HG02884 (cell line): ENCODE measurements around the gene UBXN6.

Source experiments
- ATAC-seq: cut with Tn5 transposase; IDR thresholded peaks from one replicate; pipeline ENCODE4 v1.9.1; 2021; ENCODE audit warnings: mild to moderate bottlenecking, moderate library complexity; ENCODE audit not compliant: unreplicated experiment

The UBXN6 gene

GRCh38 chr19:4493929-4494690 is 36.5 kb upstream of the UBXN6 start:
- no peak for ATAC-seq

DNA sequence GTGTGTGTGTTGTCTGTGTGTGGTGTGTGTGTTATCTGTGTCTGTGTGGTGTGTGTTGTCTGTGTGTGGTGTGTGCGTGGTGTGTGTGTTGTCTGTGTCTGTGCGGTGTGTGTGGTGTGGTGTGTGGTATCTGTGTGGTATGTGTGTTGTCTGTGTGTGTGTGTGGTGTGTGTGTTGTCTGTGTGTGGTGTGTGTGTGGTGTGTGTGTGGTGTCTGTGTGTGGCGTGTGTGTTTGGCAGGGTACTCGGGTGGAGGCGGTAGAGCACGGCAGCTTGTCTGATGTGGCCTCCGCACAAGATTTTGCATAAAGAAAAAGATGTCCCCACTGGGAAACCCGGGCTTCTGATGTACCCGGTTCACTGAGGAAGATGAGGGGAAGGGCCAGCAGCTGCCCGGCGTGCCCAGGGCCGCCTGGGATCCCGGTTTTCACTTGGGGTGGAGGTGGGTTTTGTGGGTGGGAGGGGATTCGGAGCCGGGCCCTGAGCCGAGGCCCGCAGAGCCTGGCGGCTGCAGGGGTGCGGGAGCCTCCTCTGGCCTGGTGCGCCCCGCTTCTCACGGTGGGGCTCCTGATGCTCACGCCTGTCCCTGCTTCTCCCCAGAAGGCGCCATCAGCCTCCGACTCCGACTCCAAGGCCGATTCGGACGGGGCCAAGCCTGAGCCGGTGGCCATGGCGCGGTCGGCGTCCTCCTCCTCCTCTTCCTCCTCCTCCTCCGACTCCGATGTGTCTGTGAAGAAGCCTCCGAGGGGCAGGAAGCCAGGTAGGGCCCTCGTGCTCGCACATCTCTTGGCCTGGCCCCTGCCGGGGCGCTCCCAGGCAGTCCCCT is 35.7 kb upstream of the UBXN6 start:
- no peak for ATAC-seq

- no peak for ATAC-seq
Observed at GRCh38 chr19:4492337-4493103, 34.9 kb upstream of the UBXN6 start.

- ATAC-seq, result no peak
Observed at GRCh38 chr19:4491446-4491845, 33.9 kb upstream of the UBXN6 start.

GRCh38 chr19:4488496-4488895 is 30.9 kb upstream of the UBXN6 start:
- no peak for ATAC-seq

- no peak for ATAC-seq
Observed at GRCh38 chr19:4487572-4487971, 30.0 kb upstream of the UBXN6 start.

DNA sequence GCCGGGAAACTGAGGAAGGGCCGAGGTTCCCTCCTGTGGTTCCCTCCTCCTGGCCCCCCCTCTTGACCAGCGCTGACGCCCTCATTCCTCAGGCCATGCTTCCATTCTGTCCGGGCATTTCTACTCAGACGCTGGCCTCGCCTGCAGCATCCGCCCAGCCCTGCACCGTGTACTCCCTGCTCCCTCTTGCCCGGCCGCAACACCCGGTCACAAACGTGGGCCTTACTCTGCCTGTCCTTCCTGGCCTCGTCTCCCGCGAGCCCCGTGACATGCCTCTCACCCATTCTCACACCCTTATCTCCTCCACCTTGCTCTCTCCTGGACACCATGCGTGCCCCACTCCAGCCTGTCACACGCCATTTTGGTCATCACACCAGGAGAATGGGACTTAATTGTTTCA is 25.8 kb upstream of the UBXN6 start:
- ATAC-seq, result no peak

GRCh38 chr19:4482721-4483364 is 25.2 kb upstream of the UBXN6 start:
- ATAC-seq, result no peak

DNA sequence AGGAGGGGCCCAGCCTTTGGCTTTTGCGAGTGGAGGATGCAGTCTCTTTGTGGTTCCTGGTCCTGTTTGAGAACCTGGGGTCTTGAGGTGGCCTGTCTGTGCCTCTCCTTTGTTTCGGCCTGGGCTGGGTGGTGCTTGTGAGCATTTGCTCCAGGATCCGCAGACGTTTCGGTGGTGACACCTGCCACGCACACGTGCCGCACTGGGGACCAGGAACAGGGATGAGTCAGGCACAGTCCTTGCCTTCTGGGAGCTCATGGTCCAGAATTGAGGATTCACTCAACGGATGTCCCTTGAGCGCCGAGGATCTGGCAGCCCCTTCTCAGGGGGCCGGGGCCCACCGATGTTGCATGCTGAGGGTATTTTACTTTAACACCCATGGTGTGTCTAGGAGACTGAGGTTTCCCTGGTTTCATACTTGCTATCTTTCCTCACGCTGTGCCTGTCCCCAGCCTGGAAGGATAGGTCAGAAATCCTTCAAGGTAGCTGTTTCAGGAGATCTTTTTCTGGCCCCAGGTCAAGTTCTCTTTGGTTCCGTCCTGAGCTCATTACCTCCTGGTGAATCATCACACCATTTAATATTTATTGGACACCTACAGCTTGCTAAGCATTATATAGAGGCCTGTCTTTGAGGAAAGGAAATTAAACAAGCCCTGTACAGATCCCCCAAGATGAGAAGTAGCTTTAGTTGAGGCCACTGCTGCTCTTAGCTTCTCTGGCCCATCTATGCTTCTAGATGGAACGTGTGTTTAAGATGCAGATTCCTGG is 19.6 kb upstream of the UBXN6 start:
- ATAC-seq, result no peak

DNA sequence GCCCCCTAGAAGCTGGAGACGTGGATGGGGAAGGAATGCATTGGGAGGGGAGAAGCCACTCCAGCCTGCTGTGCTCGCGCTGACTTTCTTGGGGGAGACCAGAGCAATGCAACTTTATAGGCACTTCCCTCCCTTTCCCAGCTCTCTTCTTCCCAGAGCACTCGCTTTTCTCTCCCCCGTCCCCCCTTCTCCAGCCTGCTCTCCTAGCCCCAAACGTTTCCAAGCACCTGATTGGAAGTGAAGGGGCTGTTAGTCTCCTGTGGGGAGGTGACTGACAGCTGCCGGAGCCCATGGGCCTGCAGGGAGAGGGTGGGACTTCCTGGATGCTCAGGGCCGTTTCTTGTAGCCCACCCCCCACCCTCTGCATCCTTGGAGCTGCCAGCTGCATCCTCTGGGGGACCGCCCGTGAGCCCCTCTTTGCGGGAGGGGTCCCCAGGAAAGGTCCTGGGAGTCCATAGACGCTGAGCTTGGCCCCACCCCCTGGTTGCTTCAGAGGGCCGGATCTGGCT is 17.0 kb upstream of the UBXN6 start:
- ATAC-seq, result no peak

DNA sequence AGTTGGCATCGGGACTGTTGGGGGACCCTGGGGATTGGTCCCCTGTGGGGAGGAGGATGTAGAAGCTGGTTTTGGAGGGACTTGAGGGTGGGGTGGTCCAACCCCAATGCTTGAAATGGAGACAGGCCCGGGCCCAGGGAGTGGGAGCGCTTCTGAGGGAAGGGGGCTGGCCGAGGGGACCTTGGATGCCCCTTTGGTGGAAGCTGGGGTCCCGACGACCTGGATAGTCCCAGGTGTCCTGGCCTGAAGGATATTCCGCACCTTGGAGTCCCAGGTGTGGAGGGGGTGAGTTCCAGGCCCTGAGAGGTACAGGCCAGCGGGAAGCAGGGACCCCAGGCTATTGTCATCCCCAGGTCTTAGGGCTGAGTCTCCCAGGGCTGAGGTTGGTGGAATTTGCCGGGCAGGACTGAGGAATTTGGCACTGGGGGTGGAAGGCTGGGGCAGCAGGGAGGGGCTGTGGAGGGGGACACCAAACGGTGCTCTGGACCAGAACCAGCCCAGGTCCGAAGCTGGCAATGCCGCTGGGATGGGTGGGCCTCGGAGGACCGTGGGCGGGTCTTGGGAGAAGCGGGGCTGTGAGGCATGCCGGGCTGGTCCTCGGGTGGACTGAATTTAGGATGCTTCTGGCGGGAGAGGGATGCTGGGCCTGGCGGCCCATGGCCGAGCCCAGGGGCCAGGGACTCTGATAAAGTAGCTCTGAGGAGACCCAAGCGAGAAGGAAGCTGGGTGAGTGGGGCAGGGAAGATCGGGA is 16.3 kb upstream of the UBXN6 start:
- ATAC-seq, result no peak

- ATAC-seq, result no peak
Observed at GRCh38 chr19:4473011-4473762, 15.6 kb upstream of the UBXN6 start.

DNA sequence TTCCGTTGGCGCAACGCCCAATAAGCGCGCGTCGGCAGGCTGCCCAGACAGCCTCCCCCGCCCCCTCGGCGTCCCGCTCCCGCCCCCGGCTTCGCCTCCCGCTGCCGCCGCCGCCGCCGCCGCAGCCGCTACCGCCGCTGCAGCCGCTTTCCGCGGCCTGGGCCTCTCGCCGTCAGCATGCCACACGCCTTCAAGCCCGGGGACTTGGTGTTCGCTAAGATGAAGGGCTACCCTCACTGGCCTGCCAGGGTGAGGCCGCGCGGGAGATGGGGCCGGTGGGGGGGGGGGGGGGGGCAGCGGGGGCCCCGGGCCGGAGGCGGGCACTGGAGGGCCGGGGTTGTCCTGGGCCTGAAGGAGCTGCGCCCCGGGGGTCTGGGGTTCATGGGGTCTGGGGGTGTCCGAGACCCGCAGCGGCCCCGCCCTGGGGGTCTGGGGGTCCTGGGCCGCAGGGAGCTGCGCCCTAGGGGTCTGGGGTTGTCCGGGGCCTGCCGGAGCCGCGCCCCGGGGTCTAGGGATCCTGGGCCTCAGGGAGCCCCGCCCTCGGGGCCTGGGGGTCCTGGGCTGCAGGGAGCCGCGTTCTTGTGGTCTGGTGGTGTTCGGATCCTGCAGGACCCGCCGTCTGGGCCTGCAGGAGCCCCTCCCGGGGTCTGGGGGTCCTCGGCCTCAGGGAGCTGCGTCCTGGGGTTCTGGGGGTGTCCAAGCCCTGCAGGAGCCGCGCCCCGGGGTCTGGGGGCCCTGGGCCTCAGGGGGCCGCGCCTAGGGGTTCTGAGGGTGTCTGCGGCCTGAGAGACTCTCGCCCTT is 14.8 kb upstream of the UBXN6 start, which contains the start of gene HDGFL2:
Gene HDGFL2, plus strand, starts transcription at position 124 of the 801 bp plus-strand sequence. Its CDS starts 54 bp downstream, at position 178.
- ATAC-seq, result no peak

- peak; percentile 71 for ATAC-seq
Observed at GRCh38 chr19:4471403-4472173, 14.0 kb upstream of the UBXN6 start.

DNA sequence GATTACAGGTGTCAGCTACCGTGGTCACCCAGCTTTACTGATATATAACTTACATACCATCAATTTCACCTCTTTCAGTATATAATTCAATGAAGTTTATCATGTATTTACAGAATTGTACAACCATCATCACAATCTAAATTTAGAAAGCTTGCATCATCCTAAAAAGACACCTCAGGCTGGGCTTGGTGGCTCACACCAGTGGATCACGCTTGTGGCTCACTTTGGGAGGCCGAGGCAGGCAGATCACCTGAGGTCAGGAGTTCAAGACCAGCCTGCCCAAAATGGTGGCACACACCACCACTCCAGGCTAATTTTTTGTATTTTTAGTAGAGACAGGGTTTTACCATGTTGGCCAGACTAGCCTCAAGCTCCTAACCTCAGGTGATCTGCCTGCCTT is 10.2 kb upstream of the UBXN6 start:
- no peak for ATAC-seq

DNA sequence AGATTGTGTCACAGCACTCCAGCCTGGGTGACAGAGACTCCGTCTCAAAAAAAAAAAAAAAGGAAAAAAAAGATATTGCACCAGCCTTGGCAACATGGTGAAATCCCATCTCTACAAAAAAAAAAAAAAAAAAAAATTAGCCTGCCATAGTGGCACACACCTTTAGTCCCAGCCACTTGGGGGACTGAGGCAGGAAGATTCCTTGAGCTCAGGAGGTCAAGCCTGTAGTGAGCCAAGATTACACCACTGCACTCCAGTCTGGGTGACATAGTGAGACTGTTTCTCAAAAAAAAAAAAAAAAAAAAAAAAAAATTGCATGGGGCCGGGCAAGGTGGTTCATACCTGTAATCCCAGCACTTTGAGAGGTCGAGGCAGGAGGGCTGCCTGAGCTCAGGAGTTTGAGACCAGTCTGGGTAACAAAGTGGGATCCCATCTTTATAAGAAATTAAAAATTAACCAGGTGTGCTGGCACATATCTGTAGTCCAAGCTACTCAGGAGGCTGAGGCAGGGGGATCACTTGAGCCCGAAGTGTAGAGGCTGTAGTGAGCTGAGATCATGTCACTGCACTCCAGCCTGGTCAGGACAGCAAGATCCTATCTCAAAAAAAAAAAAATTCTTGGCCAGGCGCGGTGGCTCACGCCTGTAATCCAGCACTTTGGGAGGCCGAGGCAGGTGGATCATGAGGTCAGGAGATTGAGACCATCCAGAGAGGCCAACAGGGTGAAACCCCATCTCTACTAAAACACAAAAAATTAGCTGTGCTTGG is 7.4 kb upstream of the UBXN6 start:
- ATAC-seq, result no peak
